Activated CD4-positive, CD25-positive, alpha-beta regulatory T cell treated with anti-CD3 and anti-CD28 coated beads, Interleukin-2, amount 50 U/mL, for 24 hours (primary cell): ENCODE data around the gene MC4R.

Experiments
- ATAC-seq, 2 donors: fragments of 150-1000 bp; cut with Tn5 transposase; one replicate each; pipeline ENCODE4 v1.10.0; 2021; ENCODE audit warnings: mild to moderate bottlenecking in 1 of 2, moderate library complexity in 1 of 2

MC4R gene

GRCh38 chr18:60322591-60322990 lies 50.0 kb downstream of the MC4R start:
- ATAC-seq = no peak
